AG09309 (cell line): ENCODE data around the gene ENAH.

Experiments used
- DNase-seq: peaks from one replicate; pipeline ENCODE4 v3.0.0-alpha.2; 2010; ENCODE audit warnings: low read depth
- H3K4me3 ChIP-seq: 2 replicates; pipeline ENCODE4 v1.5.1; 2011; ENCODE audit warnings: mild to moderate bottlenecking, low read depth, low read length, moderate library complexity; ENCODE audit not compliant: control insufficient read depth
- CTCF ChIP-seq: IDR thresholded peaks from 2 replicates; pipeline ENCODE4 v1.5.1; 2011; ENCODE audit warnings: mild to moderate bottlenecking, low read depth, low read length, inconsistent platforms; ENCODE audit not compliant: insufficient read depth, control insufficient read depth; ENCODE audit errors: missing control alignments

The ENAH gene

GRCh38 chr1:225610539-225610938 is 42.4 kb downstream of the ENAH start:
- no peak overlapping the region for H3K4me3 ChIP-seq
- no peak for TF ChIP-seq CTCF

GRCh38 chr1:225608014-225608796 is 44.7 kb downstream of the ENAH start:
- TF ChIP-seq CTCF = no peak
- H3K4me3 ChIP-seq = no peak overlapping the region
- DNase-seq = no peak

More at GRCh38 chr1:225610539-225610938, 42.4 kb downstream of the ENAH start:
- DNase-seq = no peak

GRCh38 chr1:225607355-225607754 is 45.6 kb downstream of the ENAH start:
- no peak for DNase-seq
- no peak for TF ChIP-seq CTCF

GRCh38 chr1:225603538-225604354 is 49.2 kb downstream of the ENAH start:
- no peak for DNase-seq
- H3K4me3 ChIP-seq = no peak overlapping the region
- no peak for TF ChIP-seq CTCF

More at GRCh38 chr1:225607355-225607754, 45.6 kb downstream of the ENAH start:
- no peak overlapping the region for H3K4me3 ChIP-seq

GRCh38 chr1:225602590-225603206 is 50.2 kb downstream of the ENAH start:
- no peak overlapping the region for H3K4me3 ChIP-seq
- no peak for DNase-seq
- no peak for TF ChIP-seq CTCF

GRCh38 chr1:225601902-225602589 is 50.9 kb downstream of the ENAH start:
- TF ChIP-seq CTCF = no peak
- no peak overlapping the region for H3K4me3 ChIP-seq
- DNase-seq = no peak
